HG02852 (cell line): ENCODE measurements around the gene MRPL54.

Source experiments
- ATAC-seq: cut with Tn5 transposase; IDR thresholded peaks from one replicate; pipeline ENCODE4 v1.9.1; 2021; ENCODE audit warnings: mild to moderate bottlenecking, moderate library complexity; ENCODE audit not compliant: unreplicated experiment

The MRPL54 gene

DNA sequence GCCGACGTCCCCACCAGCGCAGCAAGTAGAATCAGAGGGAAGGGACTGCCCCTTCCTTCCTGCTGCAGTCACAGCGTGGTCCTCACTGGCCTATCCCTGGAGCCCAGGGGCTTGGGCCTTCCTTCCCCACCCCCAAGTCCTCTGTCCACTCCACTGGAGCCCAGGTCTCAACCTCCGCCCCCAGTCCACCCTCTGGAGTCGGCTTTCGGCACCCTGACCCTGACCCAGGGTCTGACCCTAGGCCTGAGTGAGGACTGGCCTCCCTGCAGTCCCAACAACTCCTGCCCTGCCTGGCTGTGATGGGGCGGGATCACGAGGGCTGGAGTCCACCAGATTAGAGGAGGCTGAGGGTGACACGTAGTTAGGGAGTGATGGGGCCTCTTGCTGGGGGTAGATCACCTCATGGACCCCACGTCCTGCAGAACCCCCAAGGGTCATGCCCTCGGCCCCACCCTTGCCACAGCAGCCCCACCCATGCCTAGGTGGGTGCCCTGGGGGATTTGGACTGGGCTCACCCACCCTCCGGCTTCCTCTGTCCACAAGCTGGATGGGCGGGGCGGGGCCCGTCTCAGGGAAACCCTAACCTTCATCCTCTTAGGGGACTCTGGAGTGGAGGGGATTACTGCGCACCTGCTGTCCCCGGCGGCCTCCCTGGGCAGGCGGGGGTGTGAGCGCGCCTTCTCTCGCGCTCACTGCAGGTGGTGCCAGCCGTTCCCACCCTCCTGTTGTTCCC lies 5.7 kb downstream of the MRPL54 start:
- ATAC-seq = no peak

DNA sequence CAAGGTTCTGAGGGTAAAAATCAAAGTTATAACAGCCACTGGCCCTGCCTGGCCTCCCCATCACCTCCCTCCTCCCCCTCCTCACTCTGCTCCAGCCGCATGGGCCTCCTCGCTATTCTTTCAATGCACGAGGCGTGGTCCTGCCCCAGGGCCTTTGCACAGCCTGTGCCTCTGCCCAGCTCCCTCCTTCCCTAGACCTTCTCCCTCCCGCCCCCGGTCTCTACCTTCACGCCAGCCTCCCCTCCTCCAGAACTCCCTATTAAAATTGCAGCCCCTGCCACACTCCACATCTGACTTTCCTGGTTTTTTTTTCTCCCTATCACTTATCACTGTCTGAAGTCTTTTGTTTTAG lies 6.2 kb downstream of the MRPL54 start:
- no peak for ATAC-seq

DNA sequence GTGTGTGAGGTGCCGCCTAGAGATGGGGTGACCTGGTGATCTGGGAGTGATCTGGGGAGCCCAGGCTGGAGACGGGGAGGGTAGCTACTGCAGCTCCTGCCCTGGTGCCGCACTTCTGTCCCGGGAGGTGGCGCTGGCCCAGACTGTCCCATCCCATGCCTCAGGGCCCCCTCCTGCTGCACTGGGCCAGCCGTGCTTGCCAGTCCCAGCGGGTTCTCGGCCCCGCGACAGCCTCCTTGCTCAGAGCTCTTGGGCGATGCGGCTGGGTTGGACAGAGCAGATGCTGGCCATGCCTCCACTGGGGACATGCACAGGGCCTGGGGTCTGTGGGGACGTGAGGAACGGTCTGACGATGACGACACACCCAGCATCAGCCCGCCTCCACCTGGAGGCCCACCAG lies 7.0 kb downstream of the MRPL54 start:
- ATAC-seq = no peak

DNA sequence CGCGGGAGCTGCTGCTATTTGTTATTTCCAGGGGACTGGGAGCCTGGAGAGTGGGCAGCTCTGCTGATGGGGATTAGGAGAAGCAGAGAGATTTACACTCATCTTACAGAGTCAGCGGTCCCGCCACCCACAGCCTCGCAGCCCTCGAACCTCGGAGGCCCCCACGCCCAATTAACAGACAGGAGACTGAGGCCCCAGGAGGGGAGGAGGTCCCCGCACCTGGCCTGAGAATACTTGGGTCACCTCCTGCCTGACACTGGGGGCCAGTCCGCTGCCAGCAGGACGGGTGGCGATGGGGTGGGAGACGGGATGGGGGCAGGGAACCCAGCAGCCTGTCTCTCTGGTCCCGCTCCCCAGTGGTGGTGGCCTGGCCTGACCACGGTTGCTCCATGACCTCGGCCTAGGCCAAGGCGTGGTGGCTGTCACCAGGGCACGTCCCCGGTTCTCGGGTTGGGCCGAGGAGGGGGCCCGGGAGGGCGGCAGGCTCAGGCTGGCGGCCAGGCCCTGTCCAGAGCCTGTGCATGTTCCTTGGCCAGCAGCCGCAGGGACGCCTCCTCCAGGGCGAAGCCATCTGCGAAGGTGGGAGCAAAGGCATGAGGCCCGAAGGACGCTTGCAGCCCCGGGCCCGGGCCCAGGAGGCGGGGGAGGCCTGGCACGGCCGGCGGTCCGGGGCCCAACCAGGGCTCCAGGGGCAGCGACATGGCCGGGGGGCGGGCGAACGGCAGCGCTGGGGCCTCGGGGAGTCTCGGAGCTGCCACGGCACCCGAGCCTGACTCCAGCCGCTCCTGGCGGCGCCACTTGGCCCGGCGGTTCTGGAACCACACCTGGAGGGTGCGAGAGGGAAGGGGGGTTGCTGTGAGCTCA lies 7.9 kb downstream of the MRPL54 start:
- no peak for ATAC-seq

DNA sequence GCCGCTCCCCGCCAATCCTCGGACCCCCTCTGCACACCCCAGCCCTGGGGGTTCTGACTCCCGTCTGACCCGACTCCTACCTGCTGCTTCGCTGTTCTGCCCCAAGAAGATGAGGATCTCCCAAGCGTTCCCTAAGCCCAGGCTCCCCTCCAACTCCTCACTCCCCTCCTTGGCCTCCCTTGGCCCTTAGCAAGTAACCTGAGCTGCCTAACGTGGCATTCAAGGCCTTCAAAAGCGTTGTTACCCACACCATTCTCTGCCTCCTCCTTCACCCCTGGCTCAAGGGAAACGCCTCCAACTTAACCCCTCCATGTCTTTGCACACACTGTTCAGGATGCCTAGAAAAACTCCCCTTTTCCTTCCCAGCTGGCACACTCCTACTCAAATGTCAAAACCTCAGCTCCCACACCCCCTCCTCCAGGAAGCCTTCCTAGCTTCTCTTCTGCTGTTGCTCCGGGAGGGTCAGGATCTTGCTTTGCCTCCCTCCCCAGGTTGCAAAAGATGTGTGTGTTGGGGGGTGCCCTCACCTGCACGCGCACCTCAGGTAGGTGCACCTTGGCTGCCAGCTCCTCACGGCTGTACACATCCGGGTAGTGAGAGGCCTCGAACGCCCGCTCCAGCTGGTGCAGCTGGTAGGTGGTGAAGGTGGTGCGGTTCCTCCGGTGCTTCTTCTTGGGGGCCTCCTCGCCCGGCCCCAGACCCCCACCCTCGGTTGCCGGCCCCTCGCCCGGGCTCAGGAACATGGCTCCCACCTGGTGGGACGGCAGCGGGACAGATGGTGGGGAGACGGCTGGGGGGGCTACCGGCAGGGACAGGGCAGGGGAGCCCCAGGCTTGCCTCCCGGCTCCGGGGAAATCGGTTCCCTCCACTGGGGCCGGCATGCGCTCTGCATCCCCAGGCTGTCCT lies 8.8 kb downstream of the MRPL54 start:
- ATAC-seq = no peak

DNA sequence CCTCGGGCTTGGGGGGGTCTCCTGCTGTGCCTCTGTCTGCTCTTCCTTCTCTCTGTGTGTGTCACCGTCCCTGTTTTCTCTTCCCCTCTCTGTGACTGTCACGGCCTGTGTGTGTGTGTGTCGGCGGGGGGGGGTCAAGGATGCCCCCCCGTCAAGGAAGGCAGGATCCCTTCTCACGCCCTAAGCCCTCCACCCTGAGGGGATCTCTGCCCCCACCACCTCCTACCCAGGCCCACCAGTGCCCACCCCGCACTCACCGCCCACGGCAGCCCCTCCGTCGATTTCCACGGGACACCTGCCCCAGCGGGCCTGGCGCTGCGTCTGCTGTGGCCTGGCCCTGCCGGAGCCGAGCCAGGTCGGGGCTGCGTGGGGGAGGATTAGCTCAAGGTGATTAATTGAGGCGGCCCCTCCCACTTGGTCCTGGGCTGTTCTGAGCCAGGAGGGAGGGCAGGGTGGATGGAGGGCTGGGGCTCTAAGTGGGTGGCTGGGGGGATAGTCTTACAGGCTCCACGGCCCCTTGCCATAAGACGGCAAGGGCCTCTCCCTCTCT lies 9.5 kb downstream of the MRPL54 start, which contains the start of gene RAX2:
RAX2 (minus strand) TSS at position 323 of the 550 bp plus-strand sequence. CDS start 486 bp downstream, outside the sequence.
- no peak for ATAC-seq

DNA sequence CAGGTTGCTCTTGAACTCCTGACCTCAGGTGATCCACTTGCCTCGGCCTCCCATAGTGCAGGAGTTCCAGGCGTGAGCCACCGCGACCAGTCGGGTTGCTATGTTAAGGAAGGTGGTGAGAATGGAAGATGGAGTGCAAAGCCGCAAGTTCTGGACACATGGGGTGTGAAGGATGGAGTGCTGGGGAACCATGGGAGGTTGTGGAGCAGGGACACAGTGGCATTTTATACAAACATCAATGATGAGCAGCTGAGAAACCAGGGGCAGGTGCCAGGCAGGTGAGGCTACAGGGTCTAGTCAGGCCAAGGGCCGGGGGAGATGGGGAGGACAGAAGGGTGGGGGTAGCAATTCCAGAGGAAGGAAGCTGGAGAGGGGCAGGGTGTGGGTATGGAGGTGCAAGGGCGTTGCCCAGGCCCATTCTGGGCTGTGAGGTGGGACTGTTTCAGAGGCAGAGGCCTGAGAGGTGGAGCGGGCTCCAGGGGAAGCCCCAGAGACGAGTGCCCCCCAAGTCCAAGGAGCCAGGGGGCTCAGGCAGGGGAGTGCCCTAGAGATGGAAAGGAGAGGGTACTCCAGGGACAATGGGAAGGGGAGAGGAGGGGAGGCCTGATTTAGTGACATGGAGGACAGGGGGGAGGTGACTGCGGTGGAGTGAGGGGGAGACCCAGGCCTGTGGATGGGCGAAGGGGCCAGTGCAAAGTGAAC lies 11.5 kb downstream of the MRPL54 start:
- no peak for ATAC-seq

DNA sequence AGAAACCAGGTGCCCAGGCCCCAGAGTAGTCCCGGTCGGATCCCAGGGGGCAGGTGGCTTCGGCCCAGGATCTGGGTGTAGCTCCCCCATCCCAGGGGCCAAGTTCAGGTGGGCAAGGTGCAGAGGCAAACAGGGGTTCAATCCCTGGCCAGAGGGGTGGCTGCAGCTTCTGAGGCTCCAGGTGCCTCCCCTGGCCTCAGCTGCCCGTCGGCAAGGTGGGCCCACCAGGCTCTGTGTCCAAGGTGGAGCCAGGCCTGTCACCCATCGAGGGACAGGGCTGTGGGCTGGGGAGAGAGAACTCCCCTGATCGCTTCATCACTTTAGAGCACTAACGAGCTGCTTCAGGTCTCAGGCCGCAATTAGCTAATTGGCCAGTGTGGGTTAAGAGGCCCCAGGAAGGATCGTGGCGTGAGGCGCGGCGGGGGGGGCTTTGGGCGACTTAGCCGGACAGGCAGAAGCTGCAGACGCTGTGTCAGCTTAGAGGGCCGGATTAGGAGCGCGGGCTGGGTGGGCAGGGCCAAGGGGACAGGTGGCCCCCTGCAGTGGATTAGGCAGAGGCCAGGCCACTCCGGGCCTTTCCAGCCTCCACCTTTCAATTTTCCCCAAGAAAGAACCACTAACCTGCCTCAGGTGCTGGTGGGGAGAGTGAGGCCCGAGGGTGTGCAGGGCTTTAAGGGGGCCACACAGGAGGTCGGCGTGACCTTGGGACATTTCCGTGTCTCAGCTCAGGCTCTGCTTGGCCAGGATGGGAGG lies 12.3 kb downstream of the MRPL54 start:
- no peak for ATAC-seq

DNA sequence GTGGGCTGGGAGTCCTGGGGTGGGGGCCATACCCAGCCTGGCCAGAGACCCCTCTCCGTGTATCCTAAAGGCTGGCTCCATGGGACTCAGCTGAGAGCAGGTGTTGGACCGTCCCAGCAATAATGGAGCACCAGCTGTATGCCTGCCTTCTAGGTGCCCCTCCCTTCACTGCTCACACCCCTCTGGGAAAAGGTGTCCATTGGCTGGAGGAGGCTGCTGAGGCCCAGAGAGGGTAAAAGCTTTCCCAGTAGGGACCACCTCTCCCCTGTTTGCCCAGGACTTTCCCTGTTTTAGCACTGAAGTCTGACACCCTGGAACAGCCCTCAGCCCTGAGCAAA lies 12.9 kb downstream of the MRPL54 start:
- no peak for ATAC-seq

DNA sequence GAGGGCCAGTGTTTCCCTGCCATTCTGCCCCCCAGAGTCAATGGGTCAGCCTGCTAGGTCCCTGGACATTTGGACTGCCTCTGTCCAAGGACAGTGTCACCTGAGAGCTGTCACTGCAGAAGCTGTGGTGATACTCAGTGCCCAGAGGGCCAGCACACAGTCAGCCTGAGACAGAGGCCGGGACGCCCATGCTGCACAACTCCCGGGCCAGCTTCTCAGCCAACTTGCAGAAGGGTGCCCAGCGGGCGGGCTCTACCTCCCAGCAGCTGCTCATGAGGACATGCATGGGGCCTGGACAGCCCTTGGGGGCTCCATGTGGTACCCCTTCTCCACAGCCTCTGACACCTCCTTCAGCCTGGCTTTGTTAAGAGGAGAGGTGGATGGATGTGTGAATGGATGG lies 13.3 kb downstream of the MRPL54 start:
- ATAC-seq = no peak

DNA sequence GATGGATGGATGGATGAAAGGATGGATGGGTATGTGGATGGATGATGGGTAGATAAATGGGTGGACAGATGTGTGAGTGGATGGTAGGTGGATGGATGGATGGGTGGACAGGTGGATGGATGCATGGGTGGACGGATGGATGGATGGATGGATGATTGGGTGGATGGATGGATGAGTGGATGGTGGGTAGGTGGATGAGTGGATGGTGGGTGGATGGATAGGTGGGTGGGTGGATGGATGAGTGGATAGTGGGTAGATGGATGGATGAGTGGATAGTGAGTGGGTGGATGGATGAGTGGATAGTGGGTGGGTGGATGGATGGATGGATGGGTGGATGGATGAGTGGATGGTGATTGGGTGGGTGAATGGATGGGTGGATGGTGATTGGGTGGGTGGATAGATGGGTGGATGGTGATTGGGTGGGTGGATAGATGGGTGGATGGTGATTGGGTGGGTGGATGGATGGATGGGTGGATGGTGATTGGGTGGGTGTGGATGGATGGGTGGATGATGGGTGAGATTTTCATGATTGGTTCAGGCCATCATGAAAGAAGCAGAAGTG lies 14.1 kb downstream of the MRPL54 start:
- ATAC-seq = no peak

DNA sequence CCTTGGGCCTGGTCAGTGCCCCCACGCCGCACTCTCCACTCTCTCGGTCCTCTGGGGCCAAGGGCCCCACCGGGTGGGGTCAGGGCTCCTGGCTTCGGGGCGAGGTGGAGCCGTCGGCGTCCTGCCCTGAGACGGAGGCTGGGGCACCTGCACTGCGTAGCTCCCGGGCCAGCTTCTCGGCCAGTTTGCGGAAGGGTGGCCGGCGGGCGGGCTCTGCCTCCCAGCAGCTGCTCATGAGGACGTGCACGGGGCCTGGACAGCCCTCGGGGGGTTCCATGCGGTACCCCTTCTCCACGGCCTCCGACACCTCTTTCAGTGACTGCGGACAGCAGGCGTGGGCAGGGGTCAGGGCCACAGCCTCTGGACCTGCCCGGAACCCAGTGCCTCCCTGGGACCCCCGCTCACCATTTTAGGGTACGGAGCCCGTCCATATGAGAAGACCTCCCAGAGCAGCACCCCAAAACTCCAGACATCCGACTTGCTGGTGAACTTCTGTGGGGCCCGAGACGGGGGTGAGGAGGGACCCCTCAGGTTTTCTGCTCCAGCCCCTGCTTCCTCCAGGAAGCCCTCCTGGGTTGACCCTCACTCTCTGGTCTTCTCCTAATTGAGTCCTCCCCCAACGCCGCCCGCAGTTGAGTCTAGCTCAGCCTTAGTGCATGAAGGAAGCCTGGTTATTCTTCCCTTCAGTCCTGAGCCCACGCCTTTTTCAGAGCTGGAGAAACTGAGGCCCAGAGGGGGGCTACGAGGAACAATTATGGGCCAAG lies 15.8 kb downstream of the MRPL54 start:
- ATAC-seq = no peak

DNA sequence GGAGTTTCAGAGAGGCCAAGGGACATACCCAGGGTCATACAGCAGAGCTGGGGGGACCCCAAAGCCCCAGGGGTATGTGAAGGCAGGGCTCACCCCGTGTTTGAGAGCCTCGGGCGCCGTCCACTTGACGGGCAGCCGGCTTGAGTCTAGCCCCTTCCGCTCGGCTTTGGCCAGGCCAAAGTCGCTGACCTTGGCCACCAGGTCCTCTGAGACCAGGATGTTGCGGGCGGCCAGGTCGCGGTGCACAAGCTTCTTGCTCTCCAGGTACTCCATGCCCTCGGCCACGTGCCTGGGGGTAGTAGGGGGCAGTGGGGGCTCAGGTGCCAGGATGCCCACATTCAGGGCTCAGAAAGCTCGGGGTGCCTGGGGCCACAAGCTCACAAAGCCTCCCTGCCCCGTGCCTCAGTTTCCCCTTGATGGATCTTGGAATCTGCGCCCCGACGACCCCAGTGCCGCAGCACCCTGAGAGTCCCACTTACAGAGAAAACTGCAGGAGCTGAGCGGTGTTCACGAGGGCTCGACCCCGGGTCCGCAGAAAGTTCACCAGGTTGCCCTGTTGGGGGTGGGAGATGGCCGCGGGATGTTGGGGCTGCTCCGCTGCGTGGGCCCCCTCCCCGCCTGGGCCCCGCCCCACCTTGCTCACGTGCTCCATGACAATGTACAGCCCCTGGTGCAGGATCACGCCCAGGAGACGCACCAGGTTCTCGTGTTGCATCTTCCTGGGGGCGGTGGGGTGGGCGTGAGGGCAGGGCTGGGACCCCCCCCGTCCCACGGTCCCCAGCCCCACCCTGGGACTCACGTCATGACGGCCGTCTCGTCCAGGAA lies 16.6 kb downstream of the MRPL54 start:
- no peak for ATAC-seq

DNA sequence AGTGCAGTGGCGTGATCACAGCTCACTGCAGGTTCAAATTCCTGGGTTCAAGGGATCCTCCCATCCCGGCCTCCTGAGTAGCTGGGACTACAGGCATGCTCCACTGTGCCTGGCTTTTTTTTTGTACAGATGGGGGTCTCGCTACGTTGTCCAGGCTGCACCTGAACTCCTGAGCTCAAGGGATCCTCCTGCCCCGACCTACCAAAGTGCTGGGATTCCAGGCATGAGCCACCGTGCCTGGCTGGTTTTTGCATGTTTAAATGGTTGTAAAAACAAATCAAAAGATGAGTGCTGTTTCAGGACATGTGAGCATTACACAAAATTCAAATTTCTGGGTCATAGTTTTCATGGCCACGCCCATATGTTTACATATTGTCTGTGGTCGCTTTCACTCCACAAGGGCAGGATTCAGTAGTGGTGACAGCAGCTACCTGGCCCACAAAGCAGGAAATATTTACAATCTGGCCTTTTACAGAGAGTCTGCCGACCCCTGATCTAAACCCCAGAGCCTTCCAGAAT lies 18.4 kb downstream of the MRPL54 start:
- no peak for ATAC-seq

DNA sequence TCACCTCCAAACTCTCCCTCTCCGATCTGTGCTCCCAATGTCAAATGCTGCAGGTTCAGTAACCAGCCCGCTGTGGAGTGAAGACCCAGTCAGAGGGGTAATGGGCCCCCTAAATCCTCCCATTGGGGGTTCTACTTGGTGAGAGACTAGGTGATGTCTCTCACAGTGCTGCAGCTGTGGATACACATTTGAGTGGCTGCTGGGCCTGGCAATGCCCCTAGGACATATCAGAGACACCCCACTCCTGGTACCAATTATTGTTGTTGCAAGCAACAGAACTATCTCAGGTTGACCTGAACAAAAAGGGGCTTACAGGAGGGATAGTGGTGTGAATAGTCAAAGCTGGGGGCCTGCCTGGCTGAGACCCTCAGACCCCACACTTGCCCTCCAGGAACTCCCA lies 19.1 kb downstream of the MRPL54 start:
- ATAC-seq = no peak

DNA sequence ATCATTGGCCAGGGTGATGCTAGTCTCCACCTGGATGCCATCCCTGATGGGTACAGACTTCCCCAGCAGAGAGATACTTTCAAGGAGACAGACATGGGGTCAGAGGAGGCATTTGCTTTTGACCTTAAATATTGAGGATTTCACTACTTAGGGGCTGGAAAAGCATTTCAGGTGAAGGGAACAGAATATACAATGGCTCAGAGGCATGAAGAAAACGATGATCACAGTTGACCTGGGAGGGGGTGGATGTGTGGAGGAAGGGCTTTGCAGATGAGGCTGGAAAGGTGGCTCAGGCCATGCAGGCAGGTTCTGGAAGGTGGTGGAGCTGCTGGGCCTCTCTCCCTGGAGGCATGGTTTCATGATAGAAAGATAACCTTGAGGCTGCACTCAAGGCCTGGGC lies 19.8 kb downstream of the MRPL54 start:
- ATAC-seq = no peak

DNA sequence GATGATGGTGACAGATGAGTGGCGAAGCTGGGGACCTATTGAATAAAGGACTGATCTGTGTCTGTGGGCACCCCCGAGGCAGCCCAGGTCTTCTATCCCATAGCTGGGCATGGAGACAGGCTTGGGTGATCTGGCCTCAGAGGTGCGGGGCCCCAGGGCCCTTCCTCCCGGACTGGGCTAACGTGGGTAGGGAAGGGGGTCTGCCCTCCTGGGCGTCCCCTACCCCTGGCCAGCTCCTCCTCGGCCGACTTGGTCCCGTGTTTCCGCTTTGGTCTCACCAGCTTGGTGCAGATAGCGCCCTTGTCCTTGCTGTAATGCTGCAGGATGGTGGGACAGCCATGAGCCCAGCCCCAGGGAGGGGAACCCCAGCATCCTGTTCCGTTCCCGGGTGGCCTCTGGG lies 20.4 kb downstream of the MRPL54 start:
- no peak for ATAC-seq
